Upper lobe of left lung (tissue), 4 donors: ENCODE measurements around the gene MLST8.

Experiments used
- POLR2AphosphoS5 ChIP-seq, 2 donors: sonication (generic); formaldehyde crosslinking; IDR thresholded peaks; one replicate each; pipeline ENCODE4 v1.5.1; 2017; ENCODE audit warnings: antibody characterized with exemption in 2 of 2
- TF ChIP-seq, protein P1 (sequence below), 6 experiments: fragments of 450-650 bp in 4 of 6; fragments of 200-600 bp in 2 of 6; sonication (generic) in 2 of 6; IDR thresholded peaks; one replicate each; pipeline ENCODE4 v1.5.1; 2016 to 2019; ENCODE audit warnings: antibody characterized with exemption in 6 of 6

DNA sequence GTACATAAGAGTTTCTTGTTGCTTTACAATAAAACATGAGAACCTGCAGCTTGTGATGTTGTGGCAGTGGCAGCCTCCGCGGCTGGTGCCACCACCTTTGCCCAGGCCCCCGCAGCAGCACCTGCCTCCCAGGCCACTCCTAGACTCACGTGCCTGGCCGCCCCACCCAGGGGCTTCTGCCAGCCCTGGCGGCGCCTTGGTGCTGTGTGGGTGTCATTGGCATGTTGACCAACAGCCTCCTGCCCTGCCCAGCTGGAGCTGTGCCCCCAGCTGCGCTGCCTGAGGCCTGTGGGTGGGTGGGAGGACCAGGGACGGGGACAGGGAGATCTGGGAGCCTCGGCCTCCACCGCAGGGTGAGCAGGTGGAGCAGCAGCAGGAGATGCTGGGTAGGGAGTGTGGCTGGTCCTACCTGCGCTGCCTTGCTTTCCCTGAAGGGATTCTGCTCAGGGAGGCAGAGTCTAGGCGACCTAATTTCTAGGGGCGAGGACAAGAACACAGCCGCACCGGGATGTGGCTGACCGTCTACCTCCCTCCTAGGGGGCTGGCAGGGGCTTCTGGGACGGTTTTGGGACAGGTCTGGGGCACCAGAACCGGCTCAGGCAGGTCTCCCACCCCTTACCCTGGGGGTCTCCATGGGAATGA lies 30.6 kb downstream of the MLST8 start:
- TF ChIP-seq POLR2AphosphoS5 (IDR thresholded peaks at IDR 0.05), result no peak
- TF ChIP-seq, protein P1, sequence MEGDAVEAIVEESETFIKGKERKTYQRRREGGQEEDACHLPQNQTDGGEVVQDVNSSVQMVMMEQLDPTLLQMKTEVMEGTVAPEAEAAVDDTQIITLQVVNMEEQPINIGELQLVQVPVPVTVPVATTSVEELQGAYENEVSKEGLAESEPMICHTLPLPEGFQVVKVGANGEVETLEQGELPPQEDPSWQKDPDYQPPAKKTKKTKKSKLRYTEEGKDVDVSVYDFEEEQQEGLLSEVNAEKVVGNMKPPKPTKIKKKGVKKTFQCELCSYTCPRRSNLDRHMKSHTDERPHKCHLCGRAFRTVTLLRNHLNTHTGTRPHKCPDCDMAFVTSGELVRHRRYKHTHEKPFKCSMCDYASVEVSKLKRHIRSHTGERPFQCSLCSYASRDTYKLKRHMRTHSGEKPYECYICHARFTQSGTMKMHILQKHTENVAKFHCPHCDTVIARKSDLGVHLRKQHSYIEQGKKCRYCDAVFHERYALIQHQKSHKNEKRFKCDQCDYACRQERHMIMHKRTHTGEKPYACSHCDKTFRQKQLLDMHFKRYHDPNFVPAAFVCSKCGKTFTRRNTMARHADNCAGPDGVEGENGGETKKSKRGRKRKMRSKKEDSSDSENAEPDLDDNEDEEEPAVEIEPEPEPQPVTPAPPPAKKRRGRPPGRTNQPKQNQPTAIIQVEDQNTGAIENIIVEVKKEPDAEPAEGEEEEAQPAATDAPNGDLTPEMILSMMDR (IDR thresholded peaks at IDR 0.05), result no peak
